Prostate gland (tissue), 2 donors: ENCODE data around the gene NUP210.

Experiments used
- POLR2A ChIP-seq: fragments of 450-650 bp; IDR thresholded peaks from one replicate; pipeline ENCODE4 v1.6.1; 2016; ENCODE audit warnings: antibody characterized with exemption, mild to moderate bottlenecking
- POLR2AphosphoS5 ChIP-seq: sonication (generic); formaldehyde crosslinking; IDR thresholded peaks from one replicate; pipeline ENCODE4 v1.6.1; 2017; ENCODE audit warnings: antibody characterized with exemption
- TF ChIP-seq, protein P1 (sequence below), 4 experiments: fragments of 200-600 bp in 2 of 4; fragments of 450-650 bp in 2 of 4; sonication (generic) in 2 of 4; IDR thresholded peaks; 1 replicate in 3 of 4; 2 replicates in 1 of 4; pipeline ENCODE4 v1.5.1; 2016 to 2019; ENCODE audit warnings: antibody characterized with exemption in 4 of 4, mild to moderate bottlenecking in 2 of 4, moderate library complexity in 2 of 4

DNA sequence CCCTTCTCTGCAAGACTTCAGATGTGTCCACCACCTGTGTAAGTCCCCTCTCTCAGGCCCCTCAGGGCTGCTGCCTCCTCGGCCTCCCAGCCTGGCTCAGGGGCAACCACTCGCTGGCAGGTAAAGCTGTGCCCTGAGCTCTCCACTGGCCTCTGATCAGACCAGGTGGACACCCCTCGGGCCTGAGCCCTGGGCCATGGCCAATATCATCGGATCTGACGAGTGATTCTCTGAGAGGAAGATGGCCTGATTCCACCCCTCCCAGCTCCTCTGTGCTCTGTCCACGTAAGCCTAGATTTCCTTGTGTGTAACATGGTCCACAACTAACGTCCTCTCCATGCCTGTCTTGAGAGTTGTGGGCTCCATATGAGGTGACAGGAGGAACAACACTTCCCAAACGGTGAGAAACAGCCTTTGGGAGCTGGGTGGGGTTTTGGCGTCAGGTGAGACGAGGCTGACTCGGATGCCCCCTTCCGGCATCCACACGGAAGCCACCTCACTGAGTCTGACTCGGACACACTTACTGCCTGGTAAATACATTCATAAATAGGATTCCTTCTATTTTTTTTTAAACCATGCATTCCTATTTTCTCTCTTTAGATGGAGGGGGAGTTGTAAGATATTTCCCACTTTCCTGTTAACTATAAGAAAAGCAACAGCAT, 86.8 kb downstream of the NUP210 start:
- TF ChIP-seq, protein P1, sequence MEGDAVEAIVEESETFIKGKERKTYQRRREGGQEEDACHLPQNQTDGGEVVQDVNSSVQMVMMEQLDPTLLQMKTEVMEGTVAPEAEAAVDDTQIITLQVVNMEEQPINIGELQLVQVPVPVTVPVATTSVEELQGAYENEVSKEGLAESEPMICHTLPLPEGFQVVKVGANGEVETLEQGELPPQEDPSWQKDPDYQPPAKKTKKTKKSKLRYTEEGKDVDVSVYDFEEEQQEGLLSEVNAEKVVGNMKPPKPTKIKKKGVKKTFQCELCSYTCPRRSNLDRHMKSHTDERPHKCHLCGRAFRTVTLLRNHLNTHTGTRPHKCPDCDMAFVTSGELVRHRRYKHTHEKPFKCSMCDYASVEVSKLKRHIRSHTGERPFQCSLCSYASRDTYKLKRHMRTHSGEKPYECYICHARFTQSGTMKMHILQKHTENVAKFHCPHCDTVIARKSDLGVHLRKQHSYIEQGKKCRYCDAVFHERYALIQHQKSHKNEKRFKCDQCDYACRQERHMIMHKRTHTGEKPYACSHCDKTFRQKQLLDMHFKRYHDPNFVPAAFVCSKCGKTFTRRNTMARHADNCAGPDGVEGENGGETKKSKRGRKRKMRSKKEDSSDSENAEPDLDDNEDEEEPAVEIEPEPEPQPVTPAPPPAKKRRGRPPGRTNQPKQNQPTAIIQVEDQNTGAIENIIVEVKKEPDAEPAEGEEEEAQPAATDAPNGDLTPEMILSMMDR (IDR thresholded peaks at IDR 0.05): no peak
- TF ChIP-seq POLR2A (no peak), POLR2AphosphoS5 (no peak)
